IPS-15b (cell line): ENCODE results near the gene ADAMTS20.

Experiments used
- H3K27me3 ChIP-seq: one replicate; pipeline ENCODE4 v1.6.1; 2013; ENCODE audit warnings: low read length; ENCODE audit not compliant: control insufficient read depth, insufficient read depth
- H3K36me3 ChIP-seq: one replicate; pipeline ENCODE4 v1.6.1; 2013; ENCODE audit warnings: low read length; ENCODE audit not compliant: control insufficient read depth, insufficient read depth
- H3K4me1 ChIP-seq: one replicate; pipeline ENCODE4 v1.6.1; 2013; ENCODE audit warnings: mild to moderate bottlenecking, low read length; ENCODE audit not compliant: control insufficient read depth, insufficient read depth
- H3K4me3 ChIP-seq: one replicate; pipeline ENCODE4 v1.5.1; 2013; ENCODE audit warnings: low read depth, low read length
- H3K9ac ChIP-seq: one replicate; pipeline ENCODE4 v1.6.1; 2013; ENCODE audit warnings: low read depth, mild to moderate bottlenecking, low read length
- H3K9me3 ChIP-seq: one replicate; pipeline ENCODE4 v1.6.1; 2013; ENCODE audit warnings: mild to moderate bottlenecking, low read length; ENCODE audit not compliant: control insufficient read depth, insufficient read depth

Gene ADAMTS20

GRCh38 chr12:43462080-43462479, 89.9 kb downstream of the ADAMTS20 start:
- no peak overlapping the region for H3K9ac ChIP-seq
- no peaks in the 10 kb centered on the region for H3K27me3 ChIP-seq
- no peaks in the 10 kb centered on the region for H3K4me1 ChIP-seq
- H3K36me3 ChIP-seq = no peaks in the 10 kb centered on the region
- H3K4me3 ChIP-seq = no peak overlapping the region
- H3K9me3 ChIP-seq = no peaks in the 10 kb centered on the region

GRCh38 chr12:43459285-43459684, 92.7 kb downstream of the ADAMTS20 start:
- H3K9ac ChIP-seq = no peak overlapping the region
- no peak overlapping the region for H3K4me3 ChIP-seq
- no peaks in the 10 kb centered on the region for H3K4me1 ChIP-seq
- no peaks in the 10 kb centered on the region for H3K9me3 ChIP-seq
- no peaks in the 10 kb centered on the region for H3K27me3 ChIP-seq
- H3K36me3 ChIP-seq = no peaks in the 10 kb centered on the region

- Histone ChIP-seq H3K36me3 (no peaks in the 10 kb centered on the region), H3K4me1 (no peaks in the 10 kb centered on the region), H3K9ac (no peak overlapping the region), H3K4me3 (no peak overlapping the region), H3K9me3 (no peaks in the 10 kb centered on the region), H3K27me3 (no peaks in the 10 kb centered on the region)
These were observed 98.2 kb downstream of the ADAMTS20 start for GRCh38 chr12:43453761-43454160.

GRCh38 chr12:43444940-43445564, 107.0 kb downstream of the ADAMTS20 start:
- Histone ChIP-seq H3K4me3 (no peak overlapping the region), H3K9ac (no peak overlapping the region), H3K9me3 (no peaks in the 10 kb centered on the region), H3K4me1 (no peaks in the 10 kb centered on the region), H3K27me3 (no peaks in the 10 kb centered on the region), H3K36me3 (no peaks in the 10 kb centered on the region)

- no peak overlapping the region for H3K4me3 ChIP-seq
- H3K9ac ChIP-seq = no peak overlapping the region
- H3K4me1 ChIP-seq = no peaks in the 10 kb centered on the region
- no peaks in the 10 kb centered on the region for H3K36me3 ChIP-seq
- H3K27me3 ChIP-seq = no peaks in the 10 kb centered on the region
- H3K9me3 ChIP-seq = no peaks in the 10 kb centered on the region
These were observed 115.4 kb downstream of the ADAMTS20 start for GRCh38 chr12:43436597-43436996.

- Histone ChIP-seq H3K4me3 (no peak overlapping the region), H3K9me3 (no peaks in the 10 kb centered on the region), H3K36me3 (no peaks in the 10 kb centered on the region), H3K9ac (no peak overlapping the region), H3K27me3 (no peaks in the 10 kb centered on the region), H3K4me1 (no peaks in the 10 kb centered on the region)
These were observed 117.4 kb downstream of the ADAMTS20 start for GRCh38 chr12:43434614-43435013.

- H3K9ac ChIP-seq = no peak overlapping the region
- no peaks in the 10 kb centered on the region for H3K36me3 ChIP-seq
- no peaks in the 10 kb centered on the region for H3K9me3 ChIP-seq
- H3K4me1 ChIP-seq = peaks cover 3% of the 10 kb centered on the region
- H3K27me3 ChIP-seq = no peaks in the 10 kb centered on the region
- no peak overlapping the region for H3K4me3 ChIP-seq
These were observed 123.9 kb downstream of the ADAMTS20 start for GRCh38 chr12:43428088-43428600.

- Histone ChIP-seq H3K9me3 (no peaks in the 10 kb centered on the region), H3K9ac (no peak overlapping the region), H3K36me3 (no peaks in the 10 kb centered on the region), H3K27me3 (no peaks in the 10 kb centered on the region), H3K4me1 (peaks cover 3% of the 10 kb centered on the region), H3K4me3 (no peak overlapping the region)
These were observed 126.6 kb downstream of the ADAMTS20 start for GRCh38 chr12:43425361-43425760.

GRCh38 chr12:43416981-43417380, 135.0 kb downstream of the ADAMTS20 start:
- Histone ChIP-seq H3K36me3 (no peaks in the 10 kb centered on the region), H3K4me1 (no peaks in the 10 kb centered on the region), H3K9me3 (no peaks in the 10 kb centered on the region), H3K4me3 (no peak overlapping the region), H3K27me3 (no peaks in the 10 kb centered on the region), H3K9ac (no peak overlapping the region)

- Histone ChIP-seq H3K36me3 (no peaks in the 10 kb centered on the region), H3K9ac (no peak overlapping the region), H3K9me3 (no peaks in the 10 kb centered on the region), H3K4me1 (no peaks in the 10 kb centered on the region), H3K4me3 (no peak overlapping the region), H3K27me3 (no peaks in the 10 kb centered on the region)
These were observed 144.0 kb downstream of the ADAMTS20 start for GRCh38 chr12:43407816-43408645.

GRCh38 chr12:43406801-43407200, 145.2 kb downstream of the ADAMTS20 start:
- Histone ChIP-seq H3K4me1 (no peaks in the 10 kb centered on the region), H3K27me3 (no peaks in the 10 kb centered on the region), H3K36me3 (no peaks in the 10 kb centered on the region), H3K9me3 (no peaks in the 10 kb centered on the region), H3K4me3 (no peak overlapping the region), H3K9ac (no peak overlapping the region)

- H3K9ac ChIP-seq = no peak overlapping the region
- no peaks in the 10 kb centered on the region for H3K27me3 ChIP-seq
- no peak overlapping the region for H3K4me3 ChIP-seq
- H3K36me3 ChIP-seq = no peaks in the 10 kb centered on the region
- H3K9me3 ChIP-seq = no peaks in the 10 kb centered on the region
- no peaks in the 10 kb centered on the region for H3K4me1 ChIP-seq
These were observed 149.6 kb downstream of the ADAMTS20 start for GRCh38 chr12:43402436-43402835.
